ENCODE measurements around the gene KCNMA1.

The KCNMA1 gene

DNA sequence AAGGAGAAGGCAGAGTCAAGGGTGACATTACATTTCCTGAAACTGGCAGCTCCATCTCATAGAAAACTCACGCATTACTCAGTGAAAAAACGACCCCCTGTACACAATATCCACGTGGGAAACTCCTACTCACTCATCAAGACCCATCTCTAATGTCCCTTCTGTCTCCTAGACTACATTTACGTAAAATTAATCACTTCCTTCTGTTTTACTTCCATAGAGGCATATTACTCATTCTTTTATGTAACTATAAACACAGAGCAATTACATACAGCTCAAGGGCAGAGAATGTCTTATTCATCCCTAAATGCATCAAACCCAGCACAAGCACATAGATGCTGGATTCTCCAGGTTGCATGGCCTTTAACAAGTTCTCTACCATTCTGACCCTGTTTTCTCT, 281.8 kb downstream of the KCNMA1 start:
- no peak for DNase-seq (ENCODE audit: low read depth)
- H3K4me3 ChIP-seq (ENCODE audit: low read depth, low read length), result no peak overlapping the region
- TF ChIP-seq, protein P1, sequence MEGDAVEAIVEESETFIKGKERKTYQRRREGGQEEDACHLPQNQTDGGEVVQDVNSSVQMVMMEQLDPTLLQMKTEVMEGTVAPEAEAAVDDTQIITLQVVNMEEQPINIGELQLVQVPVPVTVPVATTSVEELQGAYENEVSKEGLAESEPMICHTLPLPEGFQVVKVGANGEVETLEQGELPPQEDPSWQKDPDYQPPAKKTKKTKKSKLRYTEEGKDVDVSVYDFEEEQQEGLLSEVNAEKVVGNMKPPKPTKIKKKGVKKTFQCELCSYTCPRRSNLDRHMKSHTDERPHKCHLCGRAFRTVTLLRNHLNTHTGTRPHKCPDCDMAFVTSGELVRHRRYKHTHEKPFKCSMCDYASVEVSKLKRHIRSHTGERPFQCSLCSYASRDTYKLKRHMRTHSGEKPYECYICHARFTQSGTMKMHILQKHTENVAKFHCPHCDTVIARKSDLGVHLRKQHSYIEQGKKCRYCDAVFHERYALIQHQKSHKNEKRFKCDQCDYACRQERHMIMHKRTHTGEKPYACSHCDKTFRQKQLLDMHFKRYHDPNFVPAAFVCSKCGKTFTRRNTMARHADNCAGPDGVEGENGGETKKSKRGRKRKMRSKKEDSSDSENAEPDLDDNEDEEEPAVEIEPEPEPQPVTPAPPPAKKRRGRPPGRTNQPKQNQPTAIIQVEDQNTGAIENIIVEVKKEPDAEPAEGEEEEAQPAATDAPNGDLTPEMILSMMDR (IDR thresholded peaks at IDR 0.05; ENCODE audit: low read depth, low read length), result no peak
- no peak for TF ChIP-seq MYC (IDR thresholded peaks at IDR 0.05; ENCODE audit: low read depth, low read length)
- TF ChIP-seq POLR2A (IDR thresholded peaks at IDR 0.05; ENCODE audit: extremely low read depth, insufficient read length), result no peak
- TF ChIP-seq, protein P2, sequence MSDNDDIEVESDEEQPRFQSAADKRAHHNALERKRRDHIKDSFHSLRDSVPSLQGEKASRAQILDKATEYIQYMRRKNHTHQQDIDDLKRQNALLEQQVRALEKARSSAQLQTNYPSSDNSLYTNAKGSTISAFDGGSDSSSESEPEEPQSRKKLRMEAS (IDR thresholded peaks at IDR 0.05; ENCODE audit: low read depth, low read length), result no peak

DNA sequence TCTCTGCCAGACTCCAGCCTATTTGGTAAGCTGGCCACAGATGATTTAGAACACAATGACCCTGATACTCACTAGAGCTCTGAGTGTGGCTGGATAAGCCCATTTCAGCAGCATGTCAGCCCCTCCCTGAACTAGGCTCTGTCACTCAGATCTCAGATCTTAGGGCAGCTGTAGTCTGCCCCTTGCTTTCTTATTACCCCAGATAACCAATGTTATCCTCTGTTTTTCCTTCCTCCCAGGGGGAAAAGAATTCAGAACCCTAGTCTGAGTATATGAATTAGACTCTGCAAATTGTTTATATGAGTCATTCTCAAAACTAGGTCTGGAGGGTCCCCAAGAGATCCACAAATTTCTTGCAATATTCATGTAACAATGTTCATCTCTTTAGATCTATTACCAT, 286.2 kb downstream of the KCNMA1 start:
- TF ChIP-seq, protein P2 (IDR thresholded peaks at IDR 0.05; ENCODE audit: low read depth, low read length), result no peak
- TF ChIP-seq MYC (IDR thresholded peaks at IDR 0.05; ENCODE audit: low read depth, low read length) (no peak), POLR2A (IDR thresholded peaks at IDR 0.05; ENCODE audit: extremely low read depth, insufficient read length) (no peak)
- TF ChIP-seq, protein P1 (IDR thresholded peaks at IDR 0.05; ENCODE audit: low read depth, low read length), result no peak
- DNase-seq (ENCODE audit: low read depth), result no peak
- no peak overlapping the region for H3K4me3 ChIP-seq (ENCODE audit: low read depth, low read length)

DNA sequence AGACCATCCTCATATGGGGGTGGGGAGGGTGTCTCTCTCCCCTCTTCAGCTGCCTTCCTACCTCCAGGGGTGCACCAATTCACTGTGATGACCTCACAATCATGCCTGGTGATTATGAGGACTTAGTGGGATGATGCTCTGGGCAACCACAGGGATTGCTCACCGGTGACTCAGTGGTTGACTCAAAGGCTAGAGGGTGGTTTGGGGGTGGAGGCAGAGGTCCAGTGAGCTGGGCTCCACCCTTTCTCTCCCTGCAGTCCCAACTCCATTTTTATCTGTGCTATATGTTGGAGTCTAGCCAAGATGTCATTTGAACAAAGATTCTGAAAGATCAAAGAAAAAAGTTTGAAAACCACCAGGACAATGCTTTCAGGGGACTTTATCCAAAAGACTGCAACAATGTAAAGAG, 286.9 kb downstream of the KCNMA1 start:
- H3K4me3 ChIP-seq (ENCODE audit: low read depth, low read length), result no peak overlapping the region
- TF ChIP-seq, protein P2 (IDR thresholded peaks at IDR 0.05; ENCODE audit: low read depth, low read length), result no peak
- TF ChIP-seq, protein P1 (IDR thresholded peaks at IDR 0.05; ENCODE audit: low read depth, low read length), result no peak
- TF ChIP-seq POLR2A (IDR thresholded peaks at IDR 0.05; ENCODE audit: extremely low read depth, insufficient read length), result no peak
- no peak for TF ChIP-seq MYC (IDR thresholded peaks at IDR 0.05; ENCODE audit: low read depth, low read length)
- peak; percentile 82 for DNase-seq (ENCODE audit: low read depth)

DNA sequence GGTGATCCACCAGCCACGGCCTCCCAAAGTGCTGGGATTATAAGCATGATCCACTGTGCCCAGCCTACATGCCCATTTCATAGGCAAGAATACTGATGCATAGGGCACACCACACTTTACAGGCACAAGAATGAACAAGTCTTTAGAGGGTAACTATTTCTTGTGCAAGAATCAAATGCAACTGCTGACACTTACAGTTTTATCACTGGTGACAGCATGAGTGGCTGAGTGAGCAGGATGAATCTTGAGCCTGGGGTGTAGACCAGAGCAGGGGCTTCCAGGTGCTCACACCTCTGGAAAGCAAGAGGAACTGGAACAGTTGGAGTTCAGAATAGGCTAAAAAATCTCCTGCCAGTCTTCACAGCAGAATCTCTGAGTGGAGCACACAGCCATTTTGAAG, 287.5 kb downstream of the KCNMA1 start:
- H3K4me3 ChIP-seq (ENCODE audit: low read depth, low read length), result no peak overlapping the region
- DNase-seq (ENCODE audit: low read depth), result no peak
- no peak for TF ChIP-seq POLR2A (IDR thresholded peaks at IDR 0.05; ENCODE audit: extremely low read depth, insufficient read length)

DNA sequence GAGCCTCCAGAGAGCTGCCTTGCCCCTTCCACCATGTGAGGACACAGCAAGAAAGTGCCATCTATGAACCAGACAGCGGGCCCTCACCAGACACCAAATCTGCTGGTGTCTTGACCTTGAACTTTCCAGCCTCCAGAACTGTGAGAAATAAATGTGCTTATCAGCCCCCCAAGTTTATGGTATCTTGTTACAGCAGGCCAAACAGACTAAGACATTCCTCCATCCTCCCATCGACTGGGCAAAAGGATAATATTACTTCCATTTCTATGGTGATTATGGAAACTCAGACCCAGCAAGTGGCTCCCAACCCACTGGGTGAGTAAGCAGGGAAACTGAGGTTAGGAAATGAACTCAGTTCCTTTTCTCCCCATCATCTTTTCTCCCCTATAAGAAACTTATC, 288.4 kb downstream of the KCNMA1 start:
- no peak for TF ChIP-seq MYC (IDR thresholded peaks at IDR 0.05; ENCODE audit: low read depth, low read length)
- no peak for DNase-seq (ENCODE audit: low read depth)
- no peak overlapping the region for H3K4me3 ChIP-seq (ENCODE audit: low read depth, low read length)

DNA sequence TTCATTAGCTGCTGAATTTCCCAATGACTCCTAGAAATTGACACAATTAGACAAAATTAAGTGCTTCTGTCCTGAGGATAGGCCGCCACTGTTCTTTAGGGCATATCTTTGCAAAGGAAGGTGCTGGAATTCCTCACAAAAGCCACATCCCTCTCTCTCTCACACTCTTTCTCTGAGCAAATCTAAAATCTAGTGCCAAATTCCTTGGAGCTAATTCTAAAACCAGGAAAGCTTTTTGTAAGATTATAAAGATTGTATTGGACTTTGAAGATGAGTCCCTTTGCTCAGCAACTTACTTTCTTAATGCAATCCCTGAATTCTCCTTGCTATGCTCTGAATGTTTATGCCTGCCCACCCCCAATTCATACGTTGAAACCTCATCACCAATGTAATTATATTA, 288.9 kb downstream of the KCNMA1 start:
- TF ChIP-seq, protein P2 (IDR thresholded peaks at IDR 0.05; ENCODE audit: low read depth, low read length), result no peak
- TF ChIP-seq MYC (IDR thresholded peaks at IDR 0.05; ENCODE audit: low read depth, low read length) (no peak), POLR2A (IDR thresholded peaks at IDR 0.05; ENCODE audit: extremely low read depth, insufficient read length) (no peak)
- TF ChIP-seq, protein P1 (IDR thresholded peaks at IDR 0.05; ENCODE audit: low read depth, low read length), result no peak
- no peak for DNase-seq (ENCODE audit: low read depth)
- H3K4me3 ChIP-seq (ENCODE audit: low read depth, low read length), result no peak overlapping the region

DNA sequence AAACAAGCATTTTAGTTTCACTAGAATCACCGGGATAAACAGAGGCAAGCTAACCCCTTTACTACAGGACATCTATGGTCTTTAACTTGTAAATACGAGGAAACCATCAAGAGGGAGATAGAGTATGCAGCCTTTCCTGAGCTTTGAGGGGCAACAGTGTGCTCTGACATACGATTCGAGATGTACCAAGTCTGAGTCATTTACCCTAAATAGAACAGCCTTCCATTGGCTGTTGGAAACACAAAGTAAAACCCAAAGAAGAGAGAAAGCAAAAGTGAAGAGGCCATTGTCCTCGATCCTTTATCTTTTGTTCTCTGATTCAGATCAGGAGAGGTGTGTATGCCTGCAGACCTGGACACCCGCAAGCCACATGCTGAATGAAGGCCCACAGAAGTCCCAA, 289.5 kb downstream of the KCNMA1 start:
- TF ChIP-seq, protein P2 (IDR thresholded peaks at IDR 0.05; ENCODE audit: low read depth, low read length), result no peak
- TF ChIP-seq MYC (IDR thresholded peaks at IDR 0.05; ENCODE audit: low read depth, low read length), result no peak
- TF ChIP-seq POLR2A (IDR thresholded peaks at IDR 0.05; ENCODE audit: extremely low read depth, insufficient read length), result no peak
- TF ChIP-seq, protein P1 (IDR thresholded peaks at IDR 0.05; ENCODE audit: low read depth, low read length), result no peak
- DNase-seq (ENCODE audit: low read depth), result no peak
- no peak overlapping the region for H3K4me3 ChIP-seq (ENCODE audit: low read depth, low read length)

All from NB4 (cell line).